ENCODE results near the gene SPATA45.

The SPATA45 gene

DNA sequence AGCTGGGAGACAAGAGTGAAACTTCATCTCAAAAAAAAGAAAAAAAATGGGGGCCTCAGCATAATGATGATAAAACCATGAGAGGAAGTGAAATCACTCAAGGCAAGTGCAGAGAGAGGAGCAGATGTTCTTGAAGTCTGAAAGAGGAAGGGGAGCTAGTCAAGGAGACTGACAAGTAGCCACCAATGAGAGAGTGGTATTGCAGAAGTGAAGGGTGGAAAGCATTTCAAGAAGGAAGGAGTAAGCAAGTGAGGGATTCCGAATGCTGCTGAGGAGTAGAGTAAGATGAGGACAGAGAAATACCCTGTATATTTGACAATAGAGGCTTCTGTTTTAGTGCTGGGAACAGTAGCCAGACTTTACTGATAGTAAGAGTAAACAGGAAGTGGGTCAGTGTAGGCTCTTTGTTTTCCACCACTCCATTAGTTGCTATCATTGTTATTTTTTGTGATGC, 52.9 kb downstream of the SPATA45 start:
- peaks cover 63% of the 10 kb centered on the region for H3K4me1 ChIP-seq (ENCODE audit: control insufficient read depth, low read length)
- peaks cover 18% of the 10 kb centered on the region for H3F3A ChIP-seq (ENCODE audit: control insufficient read depth, insufficient read depth)
- peaks cover 35% of the 10 kb centered on the region for H3K36me3 ChIP-seq (ENCODE audit: control insufficient read depth, low read length)
- H3K27ac ChIP-seq (ENCODE audit: low read depth, low read length): peak overlapping the region; percentile 89
- H3K4me3 ChIP-seq (ENCODE audit: low read length): peak overlapping the region; percentile 89
- H3K9me2 ChIP-seq (replicated peaks; ENCODE audit: control insufficient read depth, low read length): no peaks in the 10 kb centered on the region
- H3K9me3 ChIP-seq (ENCODE audit: control insufficient read depth, insufficient read depth, low read length): no peaks in the 10 kb centered on the region
- no peak for TF ChIP-seq EZH2phosphoT487 (IDR thresholded peaks at IDR 0.05; ENCODE audit: borderline replicate concordance, low read length)
- no peaks in the 10 kb centered on the region for H4K20me1 ChIP-seq (ENCODE audit: control insufficient read depth, insufficient read depth, low read depth, low read length)
- H3K4me2 ChIP-seq (ENCODE audit: low read length): peak overlapping the region; percentile 86
- H3K79me2 ChIP-seq (ENCODE audit: control insufficient read depth, low read length): peaks cover 38% of the 10 kb centered on the region
- H3K27me3 ChIP-seq (ENCODE audit: control insufficient read depth, low read length): no peaks in the 10 kb centered on the region

- H3K27me3 ChIP-seq (ENCODE audit: control insufficient read depth, low read length): no peaks in the 10 kb centered on the region
- peak overlapping the region; percentile 86 for H3K4me2 ChIP-seq (ENCODE audit: low read length)
- H3K4me1 ChIP-seq (ENCODE audit: control insufficient read depth, low read length): peaks cover 62% of the 10 kb centered on the region
- H3K27ac ChIP-seq (ENCODE audit: low read depth, low read length): peak overlapping the region; percentile 89
- peaks cover 18% of the 10 kb centered on the region for H3F3A ChIP-seq (ENCODE audit: control insufficient read depth, insufficient read depth)
- peaks cover 27% of the 10 kb centered on the region for H3K36me3 ChIP-seq (ENCODE audit: control insufficient read depth, low read length)
- peak overlapping the region; percentile 89 for H3K4me3 ChIP-seq (ENCODE audit: low read length)
- H3K9me3 ChIP-seq (ENCODE audit: control insufficient read depth, insufficient read depth, low read length): no peaks in the 10 kb centered on the region
- H3K9me2 ChIP-seq (replicated peaks; ENCODE audit: control insufficient read depth, low read length): no peaks in the 10 kb centered on the region
- H4K20me1 ChIP-seq (ENCODE audit: control insufficient read depth, insufficient read depth, low read depth, low read length): no peaks in the 10 kb centered on the region
- no peak for TF ChIP-seq EZH2phosphoT487 (IDR thresholded peaks at IDR 0.05; ENCODE audit: borderline replicate concordance, low read length)
- peaks cover 58% of the 10 kb centered on the region for H3K79me2 ChIP-seq (ENCODE audit: control insufficient read depth, low read length)
These were observed 55.0 kb downstream of the SPATA45 start for GRCh38 chr1:212792396-212792908.

GRCh38 chr1:212791676-212792395, 55.6 kb downstream of the SPATA45 start, which contains the start of the genes NSL1 and TATDN3:
Gene NSL1 (minus strand): TSS chr1:212791777. CDS start chr1:212791763, 14 bp downstream.
Gene TATDN3 (plus strand): TSS chr1:212791894. CDS start chr1:212791922, 28 bp downstream.
- Histone ChIP-seq H3K36me3 (ENCODE audit: control insufficient read depth, low read length) (peaks cover 27% of the 10 kb centered on the region), H3K79me2 (ENCODE audit: control insufficient read depth, low read length) (peaks cover 61% of the 10 kb centered on the region), H3K27me3 (ENCODE audit: control insufficient read depth, low read length) (no peaks in the 10 kb centered on the region), H3K4me2 (ENCODE audit: low read length) (peak within 1 kb of the TSS; percentile 86), H3K27ac (ENCODE audit: low read depth, low read length) (peak within 1 kb of the TSS; percentile 89), H3K9me2 (replicated peaks; ENCODE audit: control insufficient read depth, low read length) (no peaks in the 10 kb centered on the region), H3K4me1 (ENCODE audit: control insufficient read depth, low read length) (peaks cover 58% of the 10 kb centered on the region), H3F3A (ENCODE audit: control insufficient read depth, insufficient read depth) (peaks cover 16% of the 10 kb centered on the region), H3K9me3 (ENCODE audit: control insufficient read depth, insufficient read depth, low read length) (no peaks in the 10 kb centered on the region), H3K4me3 (ENCODE audit: low read length) (peak within 1 kb of the TSS; percentile 89), H4K20me1 (ENCODE audit: control insufficient read depth, insufficient read depth, low read depth, low read length) (no peaks in the 10 kb centered on the region)
- TF ChIP-seq EZH2phosphoT487 (IDR thresholded peaks at IDR 0.05; ENCODE audit: borderline replicate concordance, low read length): no peak
- TF ChIP-seq, protein P1, sequence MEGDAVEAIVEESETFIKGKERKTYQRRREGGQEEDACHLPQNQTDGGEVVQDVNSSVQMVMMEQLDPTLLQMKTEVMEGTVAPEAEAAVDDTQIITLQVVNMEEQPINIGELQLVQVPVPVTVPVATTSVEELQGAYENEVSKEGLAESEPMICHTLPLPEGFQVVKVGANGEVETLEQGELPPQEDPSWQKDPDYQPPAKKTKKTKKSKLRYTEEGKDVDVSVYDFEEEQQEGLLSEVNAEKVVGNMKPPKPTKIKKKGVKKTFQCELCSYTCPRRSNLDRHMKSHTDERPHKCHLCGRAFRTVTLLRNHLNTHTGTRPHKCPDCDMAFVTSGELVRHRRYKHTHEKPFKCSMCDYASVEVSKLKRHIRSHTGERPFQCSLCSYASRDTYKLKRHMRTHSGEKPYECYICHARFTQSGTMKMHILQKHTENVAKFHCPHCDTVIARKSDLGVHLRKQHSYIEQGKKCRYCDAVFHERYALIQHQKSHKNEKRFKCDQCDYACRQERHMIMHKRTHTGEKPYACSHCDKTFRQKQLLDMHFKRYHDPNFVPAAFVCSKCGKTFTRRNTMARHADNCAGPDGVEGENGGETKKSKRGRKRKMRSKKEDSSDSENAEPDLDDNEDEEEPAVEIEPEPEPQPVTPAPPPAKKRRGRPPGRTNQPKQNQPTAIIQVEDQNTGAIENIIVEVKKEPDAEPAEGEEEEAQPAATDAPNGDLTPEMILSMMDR (IDR thresholded peaks at IDR 0.05; ENCODE audit: low read depth, low read length, poor library complexity, severe bottlenecking): no peak

DNA sequence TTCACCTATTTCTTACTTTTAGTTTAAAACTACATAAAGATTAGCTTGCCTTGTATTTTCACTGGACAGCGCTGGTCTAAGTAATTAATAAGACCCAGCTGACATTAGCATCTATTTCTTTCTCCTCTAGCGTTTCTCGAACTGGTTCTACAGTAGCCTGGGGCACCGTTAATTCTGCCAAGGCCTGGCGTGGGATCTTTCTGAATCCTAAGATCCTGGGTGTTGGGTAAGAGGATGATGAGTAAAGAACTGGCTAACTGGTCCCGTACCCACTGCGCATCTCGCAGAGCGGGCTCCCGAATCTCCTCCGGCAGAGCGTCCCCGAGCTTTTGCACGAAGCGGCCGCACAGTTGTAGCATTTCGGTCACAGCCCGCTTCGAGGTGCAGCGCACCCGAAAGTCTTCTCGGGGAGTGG, 56.2 kb downstream of the SPATA45 start:
- Histone ChIP-seq H3K9me2 (replicated peaks; ENCODE audit: control insufficient read depth, low read length) (no peaks in the 10 kb centered on the region), H3K9me3 (ENCODE audit: control insufficient read depth, insufficient read depth, low read length) (no peaks in the 10 kb centered on the region), H3K4me2 (ENCODE audit: low read length) (peak overlapping the region; percentile 59), H3K4me3 (ENCODE audit: low read length) (peak overlapping the region; percentile 89), H3K4me1 (ENCODE audit: control insufficient read depth, low read length) (peaks cover 55% of the 10 kb centered on the region), H3K36me3 (ENCODE audit: control insufficient read depth, low read length) (peaks cover 26% of the 10 kb centered on the region), H4K20me1 (ENCODE audit: control insufficient read depth, insufficient read depth, low read depth, low read length) (no peaks in the 10 kb centered on the region), H3K79me2 (ENCODE audit: control insufficient read depth, low read length) (peaks cover 61% of the 10 kb centered on the region), H3K27me3 (ENCODE audit: control insufficient read depth, low read length) (no peaks in the 10 kb centered on the region), H3K27ac (ENCODE audit: low read depth, low read length) (peak overlapping the region; percentile 89), H3F3A (ENCODE audit: control insufficient read depth, insufficient read depth) (peaks cover 16% of the 10 kb centered on the region)
- TF ChIP-seq, protein P1 (IDR thresholded peaks at IDR 0.05; ENCODE audit: low read depth, low read length, poor library complexity, severe bottlenecking): no peak
- no peak for TF ChIP-seq EZH2phosphoT487 (IDR thresholded peaks at IDR 0.05; ENCODE audit: borderline replicate concordance, low read length)
